Measurements from ENCODE around the gene SF3A1. TPM values are rescaled to one million over a fixed set of nuclear protein-coding genes. Genes with fewer than 3 reads are reported as not detected.

The SF3A1 gene
- polyA plus RNA-seq, 1 donor = 87.1 TPM

Other genes starting within 250 kb of the SF3A1 start
- gene LIF, start 110.1 kb downstream of the SF3A1 start, polyA plus RNA-seq = 27.6 TPM
- gene OSM, start 90.0 kb downstream of the SF3A1 start, polyA plus RNA-seq = 0.52 TPM
- gene CASTOR1, start 67.4 kb downstream of the SF3A1 start, polyA plus RNA-seq = 7.0 TPM
- gene TBC1D10A, start 30.0 kb downstream of the SF3A1 start, polyA plus RNA-seq = 16.9 TPM
- 3.1 TPM for gene CCDC157, start 113 bp upstream of the SF3A1 start, polyA plus RNA-seq
- gene RNF215, start 30.5 kb upstream of the SF3A1 start, polyA plus RNA-seq = 17.0 TPM
- gene SEC14L2, start 40.1 kb upstream of the SF3A1 start, polyA plus RNA-seq = 27.5 TPM
- 9.9 TPM for gene MTFP1, start 68.9 kb upstream of the SF3A1 start, polyA plus RNA-seq
- gene SEC14L3, start 115.1 kb upstream of the SF3A1 start, polyA plus RNA-seq = 0.06 TPM
- 0.19 TPM for gene SEC14L4, start 148.8 kb upstream of the SF3A1 start, polyA plus RNA-seq
- gene SEC14L6, start 189.8 kb upstream of the SF3A1 start, polyA plus RNA-seq = 1.2 TPM
- gene GAL3ST1, start 217.8 kb upstream of the SF3A1 start, polyA plus RNA-seq = 19.5 TPM
- 58.6 TPM for gene PES1, start 235.0 kb upstream of the SF3A1 start, polyA plus RNA-seq

Data from large intestine (tissue), 1 donor.